Measurements from ENCODE around the gene KIF25. TPM values are rescaled to one million over a fixed set of nuclear protein-coding genes. Genes with fewer than 3 reads are reported as not detected.
A peak's percentile ranks its signal among the peaks of the same experiment; 100 is the strongest.

Gene KIF25
- total RNA-seq, 1 experiment from 2014 or later = 0.59 TPM

DNA sequence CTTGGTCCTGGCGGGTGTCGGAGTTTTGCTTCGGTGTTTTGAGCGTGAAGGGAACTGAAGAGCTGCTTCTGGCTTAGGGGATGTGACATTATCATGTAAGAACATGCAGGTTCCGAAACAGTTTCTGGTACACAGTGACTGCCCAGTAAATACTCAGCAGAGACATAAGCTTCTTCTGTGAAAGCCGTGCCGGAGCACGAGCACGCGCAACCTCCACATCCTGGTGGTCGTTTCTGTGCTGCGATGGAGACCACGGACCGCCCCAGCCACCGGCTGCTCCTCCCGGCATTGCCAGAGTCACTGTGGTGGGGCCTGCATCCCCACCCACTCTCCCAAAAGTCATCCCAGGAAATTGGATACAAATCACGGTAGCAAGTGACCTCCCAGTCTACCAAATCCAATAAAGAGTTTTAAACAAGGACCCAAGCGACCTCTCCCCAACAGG is 18.7 kb downstream of the KIF25 start:
- peaks cover 13 to 14% of the 10 kb centered on the region in 2 experiments for H3K4me1 Mint-ChIP-seq
- Histone ChIP-seq H3K9me3 (ENCODE audit: control insufficient read depth, low read depth, low read length) (no peaks in the 10 kb centered on the region), H3K79me1 (ENCODE audit: insufficient read depth, low read depth, low read length, poor library complexity, severe bottlenecking) (no peaks in the 10 kb centered on the region), H3K4me1 (ENCODE audit: insufficient read depth, low read length) (no peaks in the 10 kb centered on the region), H4K8ac (replicated peaks; ENCODE audit: insufficient read length, low read depth, low read length) (no peak overlapping the region), H2BK120ac (ENCODE audit: low read depth, low read length, poor library complexity, severe bottlenecking) (no peak overlapping the region), H3T11ph (ENCODE audit: low read length) (no peak overlapping the region), H3K4ac (ENCODE audit: low read depth, low read length) (no peak overlapping the region), H3K23me2 (ENCODE audit: insufficient read length, low read depth, low read length, poor library complexity, severe bottlenecking) (no peaks in the 10 kb centered on the region), H3K9ac (ENCODE audit: extremely low read depth, insufficient read length, low read length) (no peak overlapping the region), H4K5ac (ENCODE audit: insufficient read length, low read depth, low read length) (no peak overlapping the region), H2BK12ac (ENCODE audit: insufficient read length, low read depth, low read length) (no peak overlapping the region), H4K20me1 (ENCODE audit: control insufficient read depth, insufficient read depth, insufficient read length) (no peaks in the 10 kb centered on the region), H3K23ac (ENCODE audit: insufficient read length, low read depth, low read length) (no peak overlapping the region), H3K56ac (ENCODE audit: insufficient read length, low read depth, low read length) (no peak overlapping the region), H2BK15ac (ENCODE audit: low read depth, low read length) (no peak overlapping the region), H2BK5ac (ENCODE audit: insufficient read length, low read length) (no peak overlapping the region), H3K27me3 (ENCODE audit: insufficient read depth, low read length) (no peaks in the 10 kb centered on the region), H3K79me2 (ENCODE audit: insufficient read depth, low read length) (no peaks in the 10 kb centered on the region), H3K4me2 (ENCODE audit: insufficient read depth, insufficient read length, low read length) (no peak overlapping the region), H2AK5ac (ENCODE audit: insufficient read length, low read length) (no peak overlapping the region), H3K14ac (ENCODE audit: insufficient read depth, low read length) (no peak overlapping the region), H2AFZ (ENCODE audit: low read length) (no peak overlapping the region), H3K27ac (ENCODE audit: insufficient read length, low read depth, low read length) (no peak overlapping the region), H2BK20ac (ENCODE audit: low read depth, low read length, poor library complexity, severe bottlenecking) (no peak overlapping the region), H4K91ac (ENCODE audit: insufficient read length, low read depth, low read length) (no peak overlapping the region), H3K18ac (ENCODE audit: insufficient read length, low read depth, low read length) (no peak overlapping the region)
- H3K36me3 Mint-ChIP-seq (ENCODE audit: insufficient read depth in 1 of 3, low read depth in 3 of 3) = peaks cover 0 to 21% (median 3%) of the 10 kb centered on the region in 3 experiments; a peak in 5 of 7 replicates
- TF ChIP-seq, protein P1, sequence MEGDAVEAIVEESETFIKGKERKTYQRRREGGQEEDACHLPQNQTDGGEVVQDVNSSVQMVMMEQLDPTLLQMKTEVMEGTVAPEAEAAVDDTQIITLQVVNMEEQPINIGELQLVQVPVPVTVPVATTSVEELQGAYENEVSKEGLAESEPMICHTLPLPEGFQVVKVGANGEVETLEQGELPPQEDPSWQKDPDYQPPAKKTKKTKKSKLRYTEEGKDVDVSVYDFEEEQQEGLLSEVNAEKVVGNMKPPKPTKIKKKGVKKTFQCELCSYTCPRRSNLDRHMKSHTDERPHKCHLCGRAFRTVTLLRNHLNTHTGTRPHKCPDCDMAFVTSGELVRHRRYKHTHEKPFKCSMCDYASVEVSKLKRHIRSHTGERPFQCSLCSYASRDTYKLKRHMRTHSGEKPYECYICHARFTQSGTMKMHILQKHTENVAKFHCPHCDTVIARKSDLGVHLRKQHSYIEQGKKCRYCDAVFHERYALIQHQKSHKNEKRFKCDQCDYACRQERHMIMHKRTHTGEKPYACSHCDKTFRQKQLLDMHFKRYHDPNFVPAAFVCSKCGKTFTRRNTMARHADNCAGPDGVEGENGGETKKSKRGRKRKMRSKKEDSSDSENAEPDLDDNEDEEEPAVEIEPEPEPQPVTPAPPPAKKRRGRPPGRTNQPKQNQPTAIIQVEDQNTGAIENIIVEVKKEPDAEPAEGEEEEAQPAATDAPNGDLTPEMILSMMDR (conservative IDR thresholded peaks at IDR 0.05) = no peak
- peak overlapping the region in 1 of 3 experiments; percentile 28; a peak in 1 of 7 replicates for H3K27ac Mint-ChIP-seq
- peaks cover 10 to 13% of the 10 kb centered on the region in 2 experiments for H3K9me3 Mint-ChIP-seq
- no peak overlapping the region for H3K4me3 Mint-ChIP-seq
- WGBS (ENCODE audit: extremely low coverage, insufficient read length, low lambda C conversion rate) = no CpG with 5 or more reads among the region's 18 CpGs
- peaks cover 2% of the 10 kb centered on the region; the same call in 1 of the 2 replicates for H3K27me3 Mint-ChIP-seq (ENCODE audit: low read depth)
- DNase-seq = no peak

All from H9 (cell line).